NCI-H345 (cell line): ENCODE results near the gene NOL4L.
A peak's percentile ranks its signal among the peaks of the same experiment; 100 is the strongest.

Source experiments
- DNase-seq: peaks from one replicate; lab custom pipeline; 2025; lab: John Stamatoyannopoulos, UW

NOL4L gene

DNA sequence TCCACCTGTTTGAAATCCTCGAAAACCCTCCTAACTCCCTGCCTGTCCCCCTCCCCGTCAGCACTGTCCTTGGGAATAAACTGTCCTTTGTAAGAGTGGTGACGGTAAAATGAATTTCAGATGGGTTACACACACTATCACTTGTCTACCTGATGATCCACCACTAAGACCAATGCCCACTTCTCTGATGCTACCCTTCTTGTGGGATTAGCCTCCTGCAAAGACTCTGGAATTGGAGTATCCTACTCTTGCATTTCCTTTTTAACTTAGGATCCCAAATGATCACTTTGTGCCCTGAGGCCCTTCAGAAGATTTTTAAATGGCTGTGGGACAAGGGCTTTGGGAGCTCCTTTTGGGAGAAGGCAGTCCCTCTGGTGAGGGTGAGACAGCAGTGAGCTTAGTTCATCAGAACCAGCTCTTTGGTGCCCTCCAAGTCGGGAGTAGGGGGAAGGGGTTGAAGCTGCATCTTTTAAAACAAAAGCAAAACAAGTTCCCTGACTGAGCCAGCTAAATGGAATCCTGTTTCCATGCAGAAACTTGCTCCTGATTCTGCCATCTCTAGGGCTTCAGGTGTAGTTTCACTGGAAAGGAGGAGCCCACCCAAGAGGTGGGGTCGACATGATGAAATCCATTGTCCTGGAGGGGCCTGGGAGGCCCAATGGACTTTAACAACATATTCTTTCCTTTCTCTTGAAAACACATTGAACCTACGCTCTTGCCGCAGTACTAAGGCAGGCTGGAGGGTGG lies 140.5 kb downstream of the NOL4L start:
- no peak for DNase-seq

DNA sequence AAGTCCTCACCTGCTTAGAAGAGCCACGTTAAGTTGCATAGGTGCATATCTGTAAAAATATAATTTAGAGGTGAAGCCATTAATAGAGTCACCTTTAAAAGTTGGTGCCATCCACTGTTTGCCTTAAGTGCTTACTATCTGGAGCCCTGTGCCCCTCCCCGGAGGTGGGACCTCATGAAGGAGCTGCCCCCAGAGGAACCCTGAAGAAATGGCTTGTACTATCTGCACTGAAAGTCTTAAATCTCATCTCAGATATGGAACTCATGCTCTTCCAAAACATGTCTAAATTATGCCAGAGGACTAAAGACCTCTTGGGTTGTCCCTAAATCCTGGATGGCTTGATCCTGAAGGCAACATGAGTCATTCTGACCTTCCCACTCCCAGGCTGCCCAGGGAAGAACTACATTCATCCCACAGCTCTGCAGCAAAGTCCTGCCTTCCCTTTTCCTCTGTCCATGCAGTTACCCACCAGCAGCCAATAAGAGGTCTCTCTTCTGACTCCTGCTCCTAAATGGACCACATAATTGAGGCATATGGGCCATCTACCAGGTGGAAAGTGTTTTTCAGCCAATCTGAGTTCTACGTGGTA lies 141.7 kb downstream of the NOL4L start:
- DNase-seq: no peak

DNA sequence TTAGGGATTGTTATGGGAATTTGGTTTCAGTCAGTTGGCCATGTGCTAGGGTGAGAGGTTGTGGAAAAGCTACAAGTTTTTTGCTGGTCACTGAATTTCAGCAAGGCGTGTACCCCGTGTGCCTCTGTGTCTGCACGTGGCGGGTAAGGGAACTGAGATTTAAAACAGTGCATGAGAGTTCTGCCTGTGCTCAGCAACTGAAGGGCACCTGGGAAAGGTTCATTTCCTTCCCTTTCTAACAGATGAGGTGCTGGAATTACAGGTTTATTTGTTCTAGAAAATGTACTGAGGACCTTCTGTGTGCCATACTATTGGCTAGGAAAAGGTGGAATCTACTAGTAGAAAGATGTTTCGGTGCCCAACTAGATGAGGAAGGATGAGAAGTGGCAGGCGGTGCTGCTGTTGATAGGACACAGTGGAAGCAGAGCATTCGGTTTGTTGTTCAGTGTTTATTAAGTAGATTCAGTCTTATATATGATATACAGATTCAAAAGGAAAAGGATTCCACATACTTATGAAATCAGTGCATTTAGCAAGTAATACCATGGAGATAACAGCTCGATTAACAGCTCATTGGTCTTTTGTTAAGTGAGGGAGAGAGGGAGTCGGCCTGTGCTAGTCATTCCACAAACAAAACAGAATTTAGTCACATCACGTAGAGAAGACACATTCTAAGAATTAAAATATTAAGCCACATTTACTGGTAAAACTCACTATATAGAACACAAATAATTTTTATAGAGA lies 142.3 kb downstream of the NOL4L start:
- DNase-seq: no peak

DNA sequence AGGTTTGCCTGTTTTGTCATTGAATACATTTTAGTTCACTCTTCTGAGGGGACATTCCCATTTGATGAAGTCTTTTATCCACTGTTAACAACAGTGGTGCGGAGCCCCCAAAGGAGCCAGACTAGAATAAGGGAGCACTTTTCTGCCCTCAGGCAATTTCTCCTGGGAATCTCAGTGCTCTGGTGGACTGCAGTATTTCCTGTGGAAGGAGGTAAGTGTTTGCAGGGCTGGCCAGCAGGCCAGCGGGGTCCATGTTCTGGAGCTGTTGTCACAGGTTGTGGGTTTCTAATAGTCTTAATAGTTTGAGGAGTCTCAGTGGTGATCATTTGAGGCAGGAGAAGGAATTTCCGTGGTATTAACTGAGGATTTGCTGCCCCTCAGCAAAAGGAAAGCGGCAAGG lies 143.5 kb downstream of the NOL4L start:
- no peak for DNase-seq

DNA sequence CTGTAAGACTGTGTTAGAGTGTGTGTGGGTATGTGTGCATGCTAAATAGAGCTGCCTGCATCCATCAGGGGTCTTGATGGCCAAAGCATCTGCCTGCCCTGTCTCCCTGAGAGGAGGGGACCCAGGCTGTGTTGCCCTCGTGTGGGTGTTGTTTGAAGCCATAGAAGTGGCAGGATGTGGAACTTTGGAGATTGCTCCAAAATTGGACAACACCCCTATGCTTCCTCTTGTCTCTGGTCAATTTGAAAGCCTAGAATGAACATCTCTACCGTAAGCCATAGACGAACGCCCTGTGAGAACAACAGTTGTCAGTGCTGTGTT lies 144.4 kb downstream of the NOL4L start:
- no peak for DNase-seq

DNA sequence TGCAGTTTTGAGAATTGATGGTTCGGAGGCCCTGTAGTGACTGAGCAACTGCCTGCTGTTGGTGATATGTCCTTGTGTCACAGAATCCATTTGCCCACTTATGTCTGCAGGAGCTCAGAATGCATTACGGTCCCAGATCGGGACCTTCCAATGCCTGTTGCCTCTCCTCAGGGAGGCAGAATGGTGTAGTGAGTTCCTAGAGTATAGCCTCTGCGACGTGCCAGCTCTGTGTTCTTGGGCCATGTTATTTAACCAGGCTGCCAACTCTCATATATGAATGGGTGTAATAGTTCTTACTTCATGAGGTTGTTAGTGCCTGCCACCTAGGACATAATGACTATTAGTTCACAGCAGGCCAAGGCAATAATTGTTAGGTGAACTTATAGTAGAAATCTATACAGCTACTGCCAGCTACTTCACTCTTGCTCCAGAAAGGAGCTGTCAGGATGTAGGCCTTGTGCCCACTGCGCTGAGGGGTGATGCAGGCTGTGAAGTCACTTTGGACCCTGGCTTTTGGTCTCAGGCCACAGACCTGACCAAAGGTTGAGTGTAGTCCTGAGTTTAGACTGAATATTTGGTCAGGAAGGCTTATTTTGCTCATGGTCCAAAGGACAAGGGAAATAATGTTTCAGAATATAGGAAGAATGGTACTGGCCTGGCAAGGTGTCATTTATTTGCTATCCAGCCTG lies 144.9 kb downstream of the NOL4L start:
- no peak for DNase-seq

DNA sequence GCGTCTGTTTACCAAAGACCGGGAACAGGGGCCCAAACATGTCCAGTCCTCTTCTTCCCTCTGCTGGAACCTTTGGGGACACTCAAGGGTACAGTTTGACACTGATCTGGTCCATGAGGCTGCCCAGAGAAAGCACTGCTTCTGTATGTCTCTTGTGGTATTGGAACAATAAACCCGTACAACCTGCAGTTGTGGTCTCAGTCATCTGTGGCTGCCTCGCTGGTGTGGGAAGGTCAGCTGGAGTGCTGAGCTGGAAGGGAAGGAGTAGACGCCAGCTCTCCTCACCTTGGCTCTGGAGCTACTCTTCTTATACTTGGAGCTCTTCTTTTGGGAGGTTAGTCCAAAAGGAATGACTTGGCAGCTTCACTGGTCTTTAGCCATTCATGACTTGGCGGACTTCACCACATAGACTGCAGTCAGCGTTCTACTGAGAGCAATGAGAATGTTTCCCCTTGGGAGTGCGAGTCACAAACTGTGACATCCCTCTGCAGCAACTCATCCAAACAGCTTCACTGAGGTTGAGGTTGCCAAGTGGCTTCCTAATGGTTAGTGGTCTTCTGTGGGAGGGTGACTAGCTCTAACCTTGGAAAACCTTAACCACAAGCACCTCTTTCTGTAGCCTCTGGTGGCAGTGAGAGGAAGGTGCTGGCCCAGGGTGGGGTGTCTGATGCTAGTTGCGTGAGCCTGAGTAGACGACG lies 145.9 kb downstream of the NOL4L start:
- DNase-seq: no peak

DNA sequence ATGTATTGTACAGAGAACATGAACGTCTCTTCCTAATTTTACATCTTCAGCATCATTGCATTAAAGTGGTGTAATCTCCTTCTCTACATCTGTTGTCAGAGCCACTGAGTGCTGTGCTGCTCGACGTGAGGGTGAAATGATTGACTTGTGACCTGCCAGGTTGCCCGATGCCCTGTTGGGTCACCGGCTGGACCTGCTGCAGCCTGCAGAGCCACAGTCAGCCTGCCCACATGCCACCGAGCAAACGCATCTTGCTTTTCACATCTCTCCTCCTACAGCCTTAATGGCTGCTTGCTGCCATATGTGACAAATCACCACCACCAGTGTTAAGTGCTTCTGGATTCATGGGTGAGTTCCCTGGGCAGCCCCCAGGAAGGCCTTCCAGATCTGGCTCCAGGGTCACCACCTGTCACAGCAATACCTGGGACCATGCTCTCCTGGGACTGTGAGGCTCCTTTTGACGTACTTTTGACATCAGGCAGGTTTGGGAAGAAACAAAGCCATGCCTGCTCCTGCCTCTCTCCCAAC lies 146.7 kb downstream of the NOL4L start:
- no peak for DNase-seq

DNA sequence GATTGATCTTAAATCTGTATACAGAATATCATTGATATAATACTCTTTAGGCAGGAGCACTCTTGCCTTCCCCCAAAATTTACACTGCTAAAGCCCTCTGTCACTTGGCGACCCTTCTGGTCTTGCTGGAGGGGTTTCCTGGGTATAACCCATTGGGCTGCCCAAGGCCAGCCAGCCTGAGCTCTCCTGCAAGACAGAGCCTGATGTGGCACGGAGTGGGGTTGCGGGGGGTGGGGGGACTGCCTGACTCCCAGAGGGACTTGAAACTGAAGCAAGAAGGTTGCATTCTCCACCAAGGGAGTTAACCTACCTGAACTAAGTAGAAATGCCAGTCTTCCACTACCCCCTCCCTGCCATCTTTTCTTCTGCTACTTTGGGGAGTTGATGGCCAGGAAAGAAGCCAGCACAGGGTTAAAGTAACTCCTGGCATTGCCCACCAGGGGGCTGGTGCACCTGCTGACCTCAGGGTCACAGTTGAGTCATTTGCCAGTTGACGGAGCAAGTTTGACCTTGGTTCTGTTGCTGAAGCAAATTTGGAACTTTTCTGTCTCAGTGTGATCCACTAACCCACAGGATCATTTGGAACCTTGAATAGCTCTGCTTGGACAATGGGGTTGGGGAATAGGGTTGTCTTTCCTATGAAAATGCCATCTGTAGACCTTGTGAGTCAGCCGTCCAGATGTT lies 147.6 kb downstream of the NOL4L start:
- no peak for DNase-seq

DNA sequence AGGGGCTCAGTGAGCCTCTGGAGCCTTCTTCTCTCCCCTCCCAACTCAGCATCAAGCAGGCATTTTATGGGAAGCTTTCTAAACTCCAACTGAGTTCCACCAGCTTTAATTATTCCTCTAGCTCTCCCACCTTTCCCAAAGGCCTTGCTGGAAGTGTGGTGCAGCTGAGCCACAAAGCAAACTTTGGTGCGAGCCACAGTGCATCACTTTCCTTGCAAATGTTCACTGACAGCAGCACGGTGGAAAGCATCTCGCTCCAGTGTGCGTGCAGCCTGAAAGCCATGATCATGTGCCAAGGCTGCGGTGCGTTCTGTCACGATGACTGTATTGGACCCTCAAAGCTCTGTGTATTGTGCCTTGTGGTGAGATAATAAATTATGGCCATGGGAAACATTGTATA lies 148.2 kb downstream of the NOL4L start:
- no peak for DNase-seq

DNA sequence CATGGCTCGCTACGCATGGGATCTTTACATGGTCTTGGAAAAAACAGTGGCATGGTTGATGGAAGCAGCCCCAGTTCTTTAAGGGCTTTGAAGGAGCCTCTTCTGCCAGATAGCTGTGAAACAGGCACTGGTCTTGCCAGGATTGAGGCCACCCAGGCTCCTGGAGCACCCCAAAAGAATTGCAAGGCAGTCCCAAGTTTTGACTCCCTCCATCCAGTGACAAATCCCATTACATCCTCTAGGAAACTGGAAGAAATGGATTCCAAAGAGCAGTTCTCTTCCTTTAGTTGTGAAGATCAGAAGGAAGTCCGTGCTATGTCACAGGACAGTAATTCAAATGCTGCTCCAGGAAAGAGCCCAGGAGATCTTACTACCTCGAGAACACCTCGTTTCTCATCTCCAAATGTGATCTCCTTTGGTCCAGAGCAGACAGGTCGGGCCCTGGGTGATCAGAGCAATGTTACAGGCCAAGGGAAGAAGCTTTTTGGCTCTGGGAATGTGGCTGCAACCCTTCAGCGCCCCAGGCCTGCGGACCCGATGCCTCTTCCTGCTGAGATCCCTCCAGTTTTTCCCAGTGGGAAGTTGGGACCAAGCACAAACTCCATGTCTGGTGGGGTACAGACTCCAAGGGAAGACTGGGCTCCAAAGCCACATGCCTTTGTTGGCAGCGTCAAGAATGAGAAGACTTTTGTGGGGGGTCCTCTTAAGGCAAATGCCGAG lies 148.8 kb downstream of the NOL4L start:
- no peak for DNase-seq

DNA sequence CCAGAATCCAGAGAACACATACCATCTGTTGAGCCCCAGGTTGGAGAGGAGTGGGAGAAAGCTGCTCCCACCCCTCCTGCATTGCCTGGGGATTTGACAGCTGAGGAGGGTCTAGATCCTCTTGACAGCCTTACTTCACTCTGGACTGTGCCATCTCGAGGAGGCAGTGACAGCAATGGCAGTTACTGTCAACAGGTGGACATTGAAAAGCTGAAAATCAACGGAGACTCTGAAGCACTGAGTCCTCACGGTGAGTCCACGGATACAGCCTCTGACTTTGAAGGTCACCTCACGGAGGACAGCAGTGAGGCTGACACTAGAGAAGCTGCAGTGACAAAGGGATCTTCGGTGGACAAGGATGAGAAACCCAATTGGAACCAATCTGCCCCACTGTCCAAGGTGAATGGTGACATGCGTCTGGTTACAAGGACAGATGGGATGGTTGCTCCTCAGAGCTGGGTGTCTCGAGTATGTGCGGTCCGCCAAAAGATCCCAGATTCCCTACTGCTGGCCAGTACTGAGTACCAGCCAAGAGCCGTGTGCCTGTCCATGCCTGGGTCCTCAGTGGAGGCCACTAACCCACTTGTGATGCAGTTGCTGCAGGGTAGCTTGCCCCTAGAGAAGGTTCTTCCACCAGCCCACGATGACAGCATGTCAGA lies 149.6 kb downstream of the NOL4L start:
- DNase-seq: no peak

DNA sequence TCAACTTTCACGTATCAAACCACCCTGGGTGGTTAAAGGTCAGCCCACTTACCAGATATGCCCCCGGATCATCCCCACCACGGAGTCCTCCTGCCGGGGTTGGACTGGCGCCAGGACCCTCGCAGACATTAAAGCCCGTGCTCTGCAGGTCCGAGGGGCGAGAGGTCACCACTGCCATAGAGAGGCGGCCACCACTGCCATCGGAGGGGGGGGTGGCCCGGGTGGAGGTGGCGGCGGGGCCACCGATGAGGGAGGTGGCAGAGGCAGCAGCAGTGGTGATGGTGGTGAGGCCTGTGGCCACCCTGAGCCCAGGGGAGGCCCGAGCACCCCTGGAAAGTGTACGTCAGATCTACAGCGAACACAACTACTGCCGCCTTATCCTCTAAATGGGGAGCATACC lies 150.7 kb downstream of the NOL4L start:
- no peak for DNase-seq

DNA sequence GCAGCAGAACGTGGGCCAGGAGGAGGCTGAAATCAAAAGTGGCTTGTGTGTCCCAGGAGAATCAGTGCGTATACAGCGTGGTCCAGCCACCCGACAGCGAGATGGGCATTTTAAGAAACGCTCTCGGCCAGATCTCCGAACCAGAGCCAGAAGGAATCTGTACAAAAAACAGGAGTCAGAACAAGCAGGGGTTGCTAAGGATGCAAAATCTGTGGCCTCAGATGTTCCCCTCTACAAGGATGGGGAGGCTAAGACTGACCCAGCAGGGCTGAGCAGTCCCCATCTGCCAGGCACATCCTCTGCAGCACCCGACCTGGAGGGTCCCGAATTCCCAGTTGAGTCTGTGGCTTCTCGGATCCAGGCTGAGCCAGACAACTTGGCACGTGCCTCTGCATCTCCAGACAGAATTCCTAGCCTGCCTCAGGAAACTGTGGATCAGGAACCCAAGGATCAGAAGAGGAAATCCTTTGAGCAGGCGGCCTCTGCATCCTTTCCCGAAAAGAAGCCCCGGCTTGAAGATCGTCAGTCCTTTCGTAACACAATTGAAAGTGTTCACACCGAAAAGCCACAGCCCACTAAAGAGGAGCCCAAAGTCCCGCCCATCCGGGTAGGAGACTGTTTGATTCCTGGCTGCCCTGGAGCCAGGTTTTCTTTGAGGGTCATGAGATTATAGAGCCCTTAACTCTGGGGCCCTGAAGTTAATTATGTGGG lies 151.7 kb downstream of the NOL4L start:
- no peak for DNase-seq

DNA sequence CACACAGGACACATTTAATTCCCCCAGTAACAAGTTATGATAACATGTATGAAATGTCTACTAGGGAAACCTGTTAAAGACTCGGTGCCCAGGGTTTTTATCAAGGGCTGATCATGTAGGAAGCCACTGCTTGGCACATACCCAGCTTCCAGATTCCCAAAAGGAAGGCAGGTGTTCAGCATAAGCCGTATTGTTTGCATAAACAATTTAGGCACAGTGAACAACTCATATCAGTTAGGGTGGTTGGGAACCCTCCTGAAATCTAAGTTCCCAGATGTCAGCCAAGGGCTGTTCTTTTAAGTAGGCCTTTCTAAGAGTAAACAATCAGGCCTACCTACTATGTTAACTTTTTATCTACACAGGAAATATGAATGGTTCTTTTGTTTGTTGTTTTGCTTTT lies 152.9 kb downstream of the NOL4L start:
- DNase-seq: peak; percentile 24

DNA sequence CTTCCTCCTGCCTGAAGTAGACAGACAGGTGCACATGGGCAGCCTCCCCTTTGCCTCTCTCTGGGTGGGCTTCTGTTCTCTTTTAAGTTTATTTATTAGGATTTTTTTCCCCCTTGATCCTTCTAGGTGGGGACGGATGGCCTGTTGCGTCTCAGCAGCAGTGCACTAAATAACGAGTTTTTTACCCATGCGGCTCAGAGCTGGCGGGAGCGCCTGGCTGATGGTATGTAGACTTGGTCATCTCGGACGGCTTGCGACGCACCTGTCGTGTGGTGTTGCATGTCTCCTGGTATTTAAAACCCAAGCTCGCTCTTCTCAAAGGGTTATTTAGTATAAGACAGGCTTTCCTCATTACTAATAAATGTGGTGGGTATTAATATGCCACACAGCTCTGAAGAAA lies 153.7 kb downstream of the NOL4L start:
- no peak for DNase-seq

DNA sequence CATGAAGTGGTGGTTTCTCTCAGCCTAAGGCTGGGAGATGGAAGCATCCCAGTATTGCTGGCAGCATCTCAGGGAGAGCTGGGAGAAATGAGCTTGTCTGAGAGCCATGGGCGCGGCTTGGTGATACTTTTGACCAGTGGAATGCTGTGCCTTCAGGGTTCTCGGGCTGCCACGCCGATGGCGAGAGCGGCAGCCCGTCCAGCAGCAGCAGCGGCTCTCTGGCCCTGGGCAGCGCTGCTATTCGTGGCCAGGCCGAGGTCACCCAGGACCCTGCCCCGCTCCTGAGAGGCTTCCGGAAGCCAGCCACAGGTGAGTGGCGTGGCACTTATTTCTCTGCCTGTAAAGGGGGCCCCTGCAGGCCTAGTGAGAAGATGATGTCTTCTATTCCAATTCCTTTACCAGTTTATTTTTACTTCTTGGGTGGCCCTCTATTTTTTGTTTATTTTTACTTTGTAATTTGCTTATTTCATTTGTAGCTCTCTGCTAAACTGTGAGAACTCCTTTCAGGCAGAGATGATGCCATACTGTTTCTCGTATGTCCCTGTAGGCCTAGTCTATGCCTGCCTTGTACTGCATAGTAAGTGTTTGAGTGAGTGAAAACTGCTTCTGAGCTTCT lies 155.3 kb downstream of the NOL4L start:
- no peak for DNase-seq

DNA sequence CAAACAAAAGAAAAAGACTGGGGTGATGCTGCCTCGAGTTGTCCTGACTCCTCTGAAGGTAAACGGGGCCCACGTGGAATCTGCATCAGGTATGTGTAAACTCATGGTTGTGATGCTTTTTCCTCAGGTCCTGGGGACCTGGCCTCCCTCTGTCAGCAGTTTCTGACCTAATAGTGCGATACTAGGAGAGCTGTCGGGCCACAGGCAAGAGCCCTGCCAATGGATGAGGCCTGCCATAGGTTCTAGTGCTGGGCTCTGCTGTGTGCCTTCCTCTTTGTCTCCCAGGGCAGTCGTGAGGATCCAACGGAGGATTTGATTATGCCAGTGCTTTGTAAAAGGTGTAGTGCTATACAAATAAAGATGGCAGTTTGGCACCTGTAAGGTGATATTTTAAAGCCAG lies 155.8 kb downstream of the NOL4L start:
- DNase-seq: no peak

DNA sequence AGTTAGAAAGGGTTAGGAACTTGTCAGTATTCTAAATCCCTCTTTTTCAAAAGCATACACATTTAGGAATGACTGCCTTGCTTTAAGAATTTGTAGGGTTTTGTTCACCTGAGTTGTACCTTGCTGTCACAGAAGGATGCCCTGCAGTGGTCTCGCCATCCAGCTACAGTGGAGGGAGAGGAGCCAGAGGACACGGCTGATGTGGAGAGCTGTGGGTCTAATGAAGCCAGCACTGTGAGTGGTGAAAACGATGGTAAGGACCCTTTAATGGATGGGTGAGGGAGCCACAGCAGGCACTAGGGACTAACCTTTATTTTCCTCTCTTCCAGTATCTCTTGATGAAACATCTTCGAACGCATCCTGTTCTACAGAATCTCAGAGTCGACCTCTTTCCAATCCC lies 157.1 kb downstream of the NOL4L start:
- no peak for DNase-seq
